SU-DHL-6 (cell line): ENCODE data around the gene GMDS.

Experiments used
- EZH2phosphoT487 ChIP-seq: fragments of 200-600 bp; sonication (generic), shearing (Covaris generic); conservative IDR thresholded peaks from 2 replicates; pipeline ENCODE4 v1.6.1; 2018; ENCODE audit warnings: mild to moderate bottlenecking, antibody characterized with exemption, low read length, moderate library complexity, mixed read lengths
- TF ChIP-seq, protein P1 (sequence below): fragments of 200-600 bp; sonication (generic); IDR thresholded peaks from one replicate; pipeline ENCODE4 v1.5.1; 2017; ENCODE audit warnings: antibody characterized with exemption, mild to moderate bottlenecking, low read length, moderate library complexity; ENCODE audit not compliant: insufficient read depth, poor library complexity, severe bottlenecking

DNA sequence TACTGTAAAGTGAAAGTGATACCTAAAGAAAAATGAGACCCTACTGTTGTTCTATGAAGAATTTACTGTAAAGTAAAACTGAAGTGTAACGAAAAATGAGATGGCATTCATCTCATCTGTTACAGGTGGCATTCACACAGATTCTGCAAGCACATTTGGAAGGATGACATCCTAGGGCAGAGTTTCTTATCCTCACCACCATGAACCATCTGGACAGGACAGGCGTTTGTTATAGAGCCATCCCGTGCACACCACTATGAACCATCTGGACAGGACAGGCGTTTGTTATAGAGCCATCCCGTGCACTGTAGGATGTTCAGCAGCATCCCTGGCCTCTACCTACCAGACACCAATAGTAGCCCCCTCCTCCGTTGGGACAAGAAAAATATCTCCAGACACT is 294.8 kb downstream of the GMDS start:
- TF ChIP-seq, protein P1, sequence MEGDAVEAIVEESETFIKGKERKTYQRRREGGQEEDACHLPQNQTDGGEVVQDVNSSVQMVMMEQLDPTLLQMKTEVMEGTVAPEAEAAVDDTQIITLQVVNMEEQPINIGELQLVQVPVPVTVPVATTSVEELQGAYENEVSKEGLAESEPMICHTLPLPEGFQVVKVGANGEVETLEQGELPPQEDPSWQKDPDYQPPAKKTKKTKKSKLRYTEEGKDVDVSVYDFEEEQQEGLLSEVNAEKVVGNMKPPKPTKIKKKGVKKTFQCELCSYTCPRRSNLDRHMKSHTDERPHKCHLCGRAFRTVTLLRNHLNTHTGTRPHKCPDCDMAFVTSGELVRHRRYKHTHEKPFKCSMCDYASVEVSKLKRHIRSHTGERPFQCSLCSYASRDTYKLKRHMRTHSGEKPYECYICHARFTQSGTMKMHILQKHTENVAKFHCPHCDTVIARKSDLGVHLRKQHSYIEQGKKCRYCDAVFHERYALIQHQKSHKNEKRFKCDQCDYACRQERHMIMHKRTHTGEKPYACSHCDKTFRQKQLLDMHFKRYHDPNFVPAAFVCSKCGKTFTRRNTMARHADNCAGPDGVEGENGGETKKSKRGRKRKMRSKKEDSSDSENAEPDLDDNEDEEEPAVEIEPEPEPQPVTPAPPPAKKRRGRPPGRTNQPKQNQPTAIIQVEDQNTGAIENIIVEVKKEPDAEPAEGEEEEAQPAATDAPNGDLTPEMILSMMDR = no peak
- TF ChIP-seq EZH2phosphoT487 = no peak
